LNCaP clone FGC (cell line): ENCODE data around the gene RSBN1L.

ENCODE experiments used
- DNase-seq: peaks from one replicate; pipeline ENCODE4 v3.0.0-alpha.2; 2011; ENCODE audit warnings: low read depth
- H3K4me3 ChIP-seq: 2 replicates; pipeline ENCODE4 v1.5.1; 2011; ENCODE audit warnings: mild to moderate bottlenecking, low read depth, low read length, control low read depth
- CTCF ChIP-seq: IDR thresholded peaks from 2 replicates; pipeline ENCODE4 v1.5.1; 2012; ENCODE audit warnings: mild to moderate bottlenecking; ENCODE audit not compliant: control insufficient read depth, insufficient read depth; ENCODE audit errors: extremely low read depth

Gene RSBN1L

GRCh38 chr7:77811516-77812289, 115.4 kb downstream of the RSBN1L start:
- TF ChIP-seq CTCF: no peak
- no peak overlapping the region for H3K4me3 ChIP-seq
- no peak for DNase-seq

GRCh38 chr7:77812290-77812685, 116.0 kb downstream of the RSBN1L start:
- no peak overlapping the region for H3K4me3 ChIP-seq
- TF ChIP-seq CTCF: no peak
- DNase-seq: no peak

DNA sequence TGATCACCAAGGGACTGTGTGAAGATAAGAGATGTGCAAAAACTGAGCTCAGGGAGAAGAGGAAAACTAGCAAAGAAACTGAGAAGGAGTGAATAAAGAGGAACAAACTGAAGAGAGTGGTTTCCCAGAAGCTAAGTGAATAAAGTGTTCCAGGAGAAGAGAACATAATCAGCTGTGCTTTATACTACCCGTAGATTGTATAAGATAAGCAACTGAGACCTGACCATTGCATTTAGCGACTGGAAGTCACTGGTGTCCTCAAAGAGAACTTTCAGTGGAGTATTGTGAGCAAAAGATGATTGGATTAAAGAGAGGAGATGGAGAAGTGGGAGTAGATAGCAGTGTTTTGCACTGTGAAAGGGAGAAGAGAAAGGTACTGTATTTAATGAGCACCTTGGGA, 116.9 kb downstream of the RSBN1L start:
- DNase-seq: no peak
- TF ChIP-seq CTCF: no peak
- no peak overlapping the region for H3K4me3 ChIP-seq

- no peak overlapping the region for H3K4me3 ChIP-seq
- no peak for TF ChIP-seq CTCF
- DNase-seq: no peak
Observed at GRCh38 chr7:77819021-77819420, 122.8 kb downstream of the RSBN1L start.

DNA sequence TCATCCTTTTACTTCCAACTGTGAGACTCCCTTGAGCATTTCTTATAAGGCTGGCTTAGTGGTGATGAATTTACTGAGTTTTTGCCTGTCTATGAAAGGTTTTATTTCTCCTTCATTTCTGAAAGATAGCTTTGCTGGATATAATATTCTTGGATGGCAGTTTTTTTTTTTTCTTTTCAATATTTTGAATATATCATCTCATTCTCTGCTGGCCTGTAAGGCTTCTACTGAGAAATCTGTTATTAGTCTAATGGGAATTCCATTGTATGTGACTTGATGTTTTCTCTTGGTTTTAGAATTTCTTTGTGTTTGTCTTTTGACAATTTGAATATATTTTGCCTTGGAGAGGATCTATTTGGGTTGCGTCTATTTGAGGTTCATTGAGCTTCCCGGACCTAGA, 124.7 kb downstream of the RSBN1L start:
- H3K4me3 ChIP-seq: no peak overlapping the region
- DNase-seq: no peak
- TF ChIP-seq CTCF: no peak

- H3K4me3 ChIP-seq: no peak overlapping the region
- DNase-seq: no peak
- TF ChIP-seq CTCF: no peak
Observed at GRCh38 chr7:77822269-77822668, 126.0 kb downstream of the RSBN1L start.

GRCh38 chr7:77823787-77824186, 127.5 kb downstream of the RSBN1L start:
- H3K4me3 ChIP-seq: no peak overlapping the region
- no peak for TF ChIP-seq CTCF
- DNase-seq: no peak
